ENCODE results near the gene CCDC50.
A peak's percentile ranks its signal among the peaks of the same experiment; 100 is the strongest.

Gene CCDC50

GRCh38 chr3:191383124-191383523 is 53.9 kb downstream of the CCDC50 start:
- peak; percentile 42 for DNase-seq

- no peak for DNase-seq
Observed at GRCh38 chr3:191385101-191385500, 55.9 kb downstream of the CCDC50 start.

GRCh38 chr3:191387441-191388077 is 58.4 kb downstream of the CCDC50 start:
- no peak for DNase-seq

GRCh38 chr3:191388823-191389222 is 59.6 kb downstream of the CCDC50 start:
- DNase-seq, result no peak

GRCh38 chr3:191390580-191390979 is 61.4 kb downstream of the CCDC50 start:
- no peak for DNase-seq

GRCh38 chr3:191391861-191392808 is 62.9 kb downstream of the CCDC50 start:
- DNase-seq, result no peak

GRCh38 chr3:191393146-191393545 is 64.0 kb downstream of the CCDC50 start:
- no peak for DNase-seq

- DNase-seq, result no peak
Observed at GRCh38 chr3:191397771-191398170, 68.6 kb downstream of the CCDC50 start.

- DNase-seq, result no peak
Observed at GRCh38 chr3:191398607-191399006, 69.4 kb downstream of the CCDC50 start.

GRCh38 chr3:191399918-191400317 is 70.7 kb downstream of the CCDC50 start:
- DNase-seq, result no peak

- peak; percentile 26 for DNase-seq
Observed at GRCh38 chr3:191401775-191402357, 72.7 kb downstream of the CCDC50 start.

- no peak for DNase-seq
Observed at GRCh38 chr3:191409791-191410359, 80.7 kb downstream of the CCDC50 start.

GRCh38 chr3:191412759-191413158 is 83.6 kb downstream of the CCDC50 start:
- DNase-seq, result peak; percentile 70

- no peak for DNase-seq
Observed at GRCh38 chr3:191414286-191414685, 85.1 kb downstream of the CCDC50 start.

- DNase-seq, result no peak
Observed at GRCh38 chr3:191414732-191415131, 85.5 kb downstream of the CCDC50 start.

GRCh38 chr3:191415566-191415965 is 86.4 kb downstream of the CCDC50 start:
- DNase-seq, result no peak

GRCh38 chr3:191417457-191417729 is 88.2 kb downstream of the CCDC50 start:
- DNase-seq, result no peak

- DNase-seq, result no peak
Observed at GRCh38 chr3:191420771-191421170, 91.6 kb downstream of the CCDC50 start.

GRCh38 chr3:191424881-191425280 is 95.7 kb downstream of the CCDC50 start:
- DNase-seq, result peak; percentile 11

- no peak for DNase-seq
Observed at GRCh38 chr3:191425322-191425734, 96.1 kb downstream of the CCDC50 start.

GRCh38 chr3:191426311-191426710 is 97.1 kb downstream of the CCDC50 start:
- no peak for DNase-seq

GRCh38 chr3:191428177-191428576 is 99.0 kb downstream of the CCDC50 start:
- no peak for DNase-seq

- no peak for DNase-seq
Observed at GRCh38 chr3:191430103-191430502, 100.9 kb downstream of the CCDC50 start.

Data from NCI-H2171 treated with DMSO at 0.1 percent for 48 hours (cell line).